ENCODE measurements around the gene GRK5. TPM values are rescaled to one million over a fixed set of nuclear protein-coding genes. Genes with fewer than 3 reads are reported as not detected.

Gene GRK5
- total RNA-seq, 4 donors from 2014 or later: 9.2 to 27.3 (median 15.0) TPM

DNA sequence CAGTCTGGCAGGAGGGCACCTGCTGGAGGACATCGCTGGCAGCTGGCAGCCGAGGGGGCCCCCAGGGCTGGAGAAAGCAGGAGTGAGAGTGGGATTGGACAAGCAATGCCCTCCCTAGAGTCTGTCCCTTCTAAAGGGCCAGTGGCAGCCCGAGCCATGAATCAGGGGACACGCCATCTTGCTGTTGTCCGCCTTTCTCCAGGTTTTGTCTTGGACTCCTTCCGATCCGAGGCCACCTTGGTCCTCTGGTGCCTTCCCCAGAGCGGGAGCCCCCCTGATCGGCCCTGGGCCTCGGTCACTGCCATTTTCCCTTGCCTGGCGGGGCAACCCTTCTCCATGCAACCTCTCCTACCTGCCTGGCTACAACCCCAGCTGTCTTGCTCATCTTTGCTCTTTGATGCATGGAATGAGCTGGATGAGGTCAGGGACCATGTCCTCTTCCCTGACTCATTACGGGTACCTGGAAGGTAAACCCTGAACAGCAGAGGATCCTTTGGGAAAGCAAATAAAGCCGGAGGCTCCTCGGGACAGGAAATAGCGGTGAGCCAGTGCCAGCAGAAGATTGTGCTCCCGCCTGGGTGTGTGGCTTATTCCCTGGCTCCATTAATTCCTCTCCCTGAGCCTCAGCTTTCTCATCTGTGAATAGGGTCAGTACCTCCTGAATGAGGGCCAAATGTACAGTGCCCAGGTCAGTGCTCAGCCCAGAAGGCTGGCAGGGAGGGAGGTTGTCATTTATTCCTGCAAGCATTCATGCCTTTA is 112.0 kb downstream of the GRK5 start:
- no peaks in the 10 kb centered on the region for H3K9me3 ChIP-seq
- intact Hi-C loops (cut with DNase I): loop anchor here (5.0 kb wide), 1 partner anchor 112 kb away; the partner anchor contains the start of gene GRK5
- peak overlapping the region in 2 of 3 donors; percentile 56 to 65 for H3K27ac ChIP-seq
- no peak for TF ChIP-seq POLR2A (IDR thresholded peaks at IDR 0.05)
- TF ChIP-seq, protein P1, sequence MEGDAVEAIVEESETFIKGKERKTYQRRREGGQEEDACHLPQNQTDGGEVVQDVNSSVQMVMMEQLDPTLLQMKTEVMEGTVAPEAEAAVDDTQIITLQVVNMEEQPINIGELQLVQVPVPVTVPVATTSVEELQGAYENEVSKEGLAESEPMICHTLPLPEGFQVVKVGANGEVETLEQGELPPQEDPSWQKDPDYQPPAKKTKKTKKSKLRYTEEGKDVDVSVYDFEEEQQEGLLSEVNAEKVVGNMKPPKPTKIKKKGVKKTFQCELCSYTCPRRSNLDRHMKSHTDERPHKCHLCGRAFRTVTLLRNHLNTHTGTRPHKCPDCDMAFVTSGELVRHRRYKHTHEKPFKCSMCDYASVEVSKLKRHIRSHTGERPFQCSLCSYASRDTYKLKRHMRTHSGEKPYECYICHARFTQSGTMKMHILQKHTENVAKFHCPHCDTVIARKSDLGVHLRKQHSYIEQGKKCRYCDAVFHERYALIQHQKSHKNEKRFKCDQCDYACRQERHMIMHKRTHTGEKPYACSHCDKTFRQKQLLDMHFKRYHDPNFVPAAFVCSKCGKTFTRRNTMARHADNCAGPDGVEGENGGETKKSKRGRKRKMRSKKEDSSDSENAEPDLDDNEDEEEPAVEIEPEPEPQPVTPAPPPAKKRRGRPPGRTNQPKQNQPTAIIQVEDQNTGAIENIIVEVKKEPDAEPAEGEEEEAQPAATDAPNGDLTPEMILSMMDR (IDR thresholded peaks at IDR 0.05): no peak
- H3K4me1 ChIP-seq: peaks cover 40 to 61% of the 10 kb centered on the region in 2 donors
- WGBS, 2 donors: 68 to 73% methylated on average over 16 of the region's 16 CpGs
- H3K4me3 ChIP-seq (replicated peaks in 1 of 3): no peak overlapping the region
- H3K36me3 ChIP-seq: no peaks in the 10 kb centered on the region
- no peak for DNase-seq
- no peaks in the 10 kb centered on the region for H3K27me3 ChIP-seq

GRCh38 chr10:119319920-119320258 is 112.5 kb downstream of the GRK5 start:
- no peak for DNase-seq
- Histone ChIP-seq H3K9me3 (no peaks in the 10 kb centered on the region), H3K4me3 (replicated peaks in 1 of 3) (no peak overlapping the region), H3K27ac (peak overlapping the region in 2 of 3 donors; percentile 56 to 65), H3K27me3 (no peaks in the 10 kb centered on the region), H3K36me3 (no peaks in the 10 kb centered on the region), H3K4me1 (peaks cover 35 to 60% of the 10 kb centered on the region in 2 donors)
- intact Hi-C loops (cut with DNase I): loop anchor here (5.0 kb wide), 1 partner anchor 113 kb away; the partner anchor contains the start of gene GRK5
- 81 to 82% methylated on average over 3 of the region's 3 CpGs for WGBS, 2 donors
- TF ChIP-seq POLR2A (IDR thresholded peaks at IDR 0.05): no peak
- TF ChIP-seq, protein P1 (IDR thresholded peaks at IDR 0.05): no peak

- intact Hi-C loops (cut with DNase I): no loop called here
- H3K4me1 ChIP-seq: peaks cover 27 to 56% of the 10 kb centered on the region in 2 donors
These were observed 113.6 kb downstream of the GRK5 start for GRCh38 chr10:119320981-119321380.

DNA sequence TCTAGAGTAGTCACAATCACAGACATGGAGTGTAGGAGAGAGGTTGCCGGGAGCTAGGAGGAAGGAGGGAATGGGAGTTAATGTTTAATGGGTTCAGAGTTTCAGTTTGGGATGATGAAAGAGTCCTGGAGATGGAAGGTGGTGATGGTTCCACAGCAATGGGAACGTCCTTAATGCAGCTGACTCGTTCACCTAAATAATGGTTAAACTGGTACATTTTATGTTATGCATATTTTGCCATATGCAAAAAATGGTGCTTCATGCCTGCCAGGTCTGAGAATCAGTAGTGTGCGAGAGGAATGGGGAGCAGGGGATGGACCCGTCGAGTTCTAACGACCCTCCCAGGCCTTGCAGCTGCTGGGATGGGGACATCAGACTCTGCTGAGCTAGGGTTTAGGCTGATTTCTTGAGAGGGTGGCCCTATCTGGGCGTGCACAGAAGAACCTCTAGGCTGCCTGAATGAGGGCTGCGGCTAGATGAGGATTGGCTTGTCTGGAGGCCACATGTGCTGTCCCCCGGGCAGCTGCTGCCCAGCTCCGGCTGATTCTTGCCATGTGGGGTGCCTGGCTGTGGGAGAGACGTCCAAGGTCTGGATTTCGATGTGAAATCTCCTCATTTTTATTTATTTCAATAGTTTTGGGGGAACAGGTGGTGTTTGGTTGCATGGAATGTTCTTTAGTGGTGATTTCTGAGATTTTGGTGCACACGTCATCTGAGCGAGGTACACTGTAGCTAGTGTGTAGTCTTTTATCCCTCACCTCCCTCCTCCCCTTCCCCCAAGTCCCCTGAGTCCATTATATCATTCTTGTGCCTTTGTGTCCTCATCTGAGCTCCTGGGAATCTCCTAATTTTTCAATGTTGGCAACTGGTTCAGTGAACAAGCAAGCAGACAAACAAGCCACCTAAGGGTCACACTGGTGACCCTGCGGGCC is 116.0 kb downstream of the GRK5 start:
- intact Hi-C loops (cut with DNase I): no loop called here
- 71 to 90% methylated on average over 15 to 16 of the region's 16 CpGs for WGBS, 2 donors
- Histone ChIP-seq H3K36me3 (no peaks in the 10 kb centered on the region), H3K27me3 (no peaks in the 10 kb centered on the region), H3K4me3 (replicated peaks in 1 of 3) (no peak overlapping the region), H3K27ac (no peak overlapping the region), H3K4me1 (peaks cover 16 to 32% of the 10 kb centered on the region in 2 donors), H3K9me3 (no peaks in the 10 kb centered on the region)
- DNase-seq: no peak
- no peak for TF ChIP-seq POLR2A (IDR thresholded peaks at IDR 0.05)
- TF ChIP-seq, protein P1 (IDR thresholded peaks at IDR 0.05): no peak

More at GRCh38 chr10:119320981-119321380, 113.6 kb downstream of the GRK5 start:
- Histone ChIP-seq H3K36me3 (no peaks in the 10 kb centered on the region), H3K27ac (no peak overlapping the region), H3K27me3 (no peaks in the 10 kb centered on the region), H3K9me3 (no peaks in the 10 kb centered on the region), H3K4me3 (replicated peaks in 1 of 3) (no peak overlapping the region)
- no peak for DNase-seq
- WGBS, 2 donors: 69 to 78% methylated on average over 6 of the region's 6 CpGs
- no peak for TF ChIP-seq POLR2A (IDR thresholded peaks at IDR 0.05)
- TF ChIP-seq, protein P1 (IDR thresholded peaks at IDR 0.05): no peak

Data from thyroid gland (tissue), 4 donors.